GM10847 (cell line): ENCODE data around the gene RNF167.

Source experiments
- POLR2A ChIP-seq: IDR thresholded peaks from 2 replicates; pipeline ENCODE4 v1.6.1; 2011; ENCODE audit not compliant: insufficient read length; ENCODE audit errors: extremely low read depth

The RNF167 gene

DNA sequence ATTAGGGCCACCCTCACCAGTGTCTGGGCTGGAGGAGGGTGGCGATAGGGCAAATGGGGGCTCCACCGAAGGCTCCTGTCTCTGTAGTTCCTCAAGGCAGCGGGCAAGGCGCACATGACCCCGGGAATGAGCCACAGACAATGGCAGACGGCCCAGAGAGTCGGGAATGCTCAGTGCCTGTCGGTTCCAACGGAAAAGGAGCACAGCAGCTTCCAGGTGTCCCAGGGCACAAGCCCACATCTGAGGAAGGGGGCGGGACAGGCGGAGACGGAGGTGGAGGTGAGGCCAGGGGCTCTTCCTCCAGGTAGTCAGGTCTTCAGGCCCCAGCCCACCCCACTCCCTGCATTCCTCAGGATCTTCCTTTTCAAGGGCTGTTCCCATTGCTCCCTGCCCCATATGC is 32.7 kb downstream of the RNF167 start:
- no peak for TF ChIP-seq POLR2A

DNA sequence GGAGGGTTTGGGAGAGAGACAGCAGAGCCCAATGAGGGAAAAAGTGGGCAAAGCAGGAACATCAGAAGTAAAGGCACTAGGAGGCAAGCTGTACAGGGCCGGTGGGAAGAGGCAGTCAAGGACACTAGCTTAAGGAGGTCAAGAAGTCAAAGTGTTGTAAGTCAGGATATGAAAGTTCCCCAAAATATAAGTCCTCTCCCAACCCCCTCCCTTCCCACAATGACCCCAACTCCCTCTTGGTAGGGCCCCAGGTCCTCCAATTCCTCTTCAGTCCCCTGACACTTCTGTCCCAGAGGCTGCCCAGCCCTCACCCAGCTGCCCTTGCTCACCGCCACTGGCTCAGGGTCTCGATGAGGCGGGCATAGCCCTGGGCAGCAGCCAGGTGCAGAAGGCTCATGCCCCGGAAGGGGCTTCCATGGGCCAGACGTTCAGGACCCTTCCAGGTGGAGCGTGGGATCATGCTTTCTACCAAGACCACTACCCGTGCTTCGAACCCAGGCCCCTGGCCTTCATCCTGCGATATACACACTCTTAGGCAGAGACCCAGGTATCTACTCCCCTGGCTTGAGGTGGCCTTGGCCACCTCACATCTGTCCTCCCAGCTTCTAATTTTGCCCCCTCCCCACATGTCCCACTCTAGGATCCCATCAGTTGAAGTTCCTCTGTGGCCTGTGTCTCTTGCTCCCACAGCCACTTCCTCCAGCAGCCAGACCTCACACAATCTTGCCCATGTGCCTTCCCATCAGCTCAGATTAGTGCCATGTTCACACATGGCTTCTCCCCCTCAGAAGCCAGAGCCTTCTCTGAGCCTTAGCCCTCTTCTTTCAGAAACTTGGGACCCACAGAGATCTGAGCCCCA is 33.4 kb downstream of the RNF167 start:
- TF ChIP-seq POLR2A, result no peak

DNA sequence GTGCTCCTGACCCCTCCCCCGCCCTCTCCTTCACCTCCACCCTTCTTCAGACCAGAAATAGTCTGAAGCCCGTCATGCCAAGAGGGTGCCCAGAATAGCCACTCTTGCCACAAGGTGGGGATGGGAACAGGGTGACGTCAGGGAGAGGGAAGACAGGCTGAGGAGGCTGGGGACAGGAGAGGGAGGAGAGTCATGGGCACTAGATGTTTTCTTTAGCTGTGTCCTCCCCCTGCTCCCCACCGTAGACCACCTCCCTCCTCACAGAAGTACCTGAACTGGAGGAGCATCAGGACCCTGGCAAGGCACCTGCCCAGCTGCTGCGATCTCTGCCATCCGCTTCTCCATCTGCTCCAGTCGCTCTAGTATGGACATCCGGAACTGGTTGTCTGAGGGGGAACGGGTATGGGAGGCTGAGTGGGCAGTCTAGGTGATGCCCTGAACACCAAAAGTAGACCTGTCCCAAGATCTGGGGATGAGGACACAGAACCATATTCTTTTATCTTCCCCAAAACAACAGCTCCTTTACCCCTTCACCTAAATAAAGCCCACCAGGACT is 34.1 kb downstream of the RNF167 start:
- TF ChIP-seq POLR2A, result no peak

DNA sequence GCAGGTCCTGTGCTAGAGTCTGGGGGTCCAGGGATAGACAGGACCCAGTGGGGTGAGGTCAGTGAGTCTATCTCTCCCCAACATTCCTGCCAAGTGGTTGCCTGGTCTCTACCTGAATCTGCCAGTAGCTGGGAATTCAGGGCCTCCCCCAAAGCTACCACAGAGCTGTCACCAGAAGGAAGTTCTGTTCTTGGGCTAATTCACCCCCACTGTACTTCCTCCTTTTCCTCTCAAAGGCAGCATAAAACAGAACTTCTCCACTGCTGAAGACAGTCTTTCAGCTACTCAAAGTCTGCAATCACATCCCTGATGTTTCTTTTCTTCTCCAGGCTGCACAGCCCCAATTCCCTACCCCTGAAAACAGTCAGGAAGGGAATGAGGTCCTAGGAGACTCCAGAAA is 38.7 kb downstream of the RNF167 start:
- TF ChIP-seq POLR2A, result no peak

GRCh38 chr17:4980644-4981216 is 40.7 kb downstream of the RNF167 start:
- no peak for TF ChIP-seq POLR2A

DNA sequence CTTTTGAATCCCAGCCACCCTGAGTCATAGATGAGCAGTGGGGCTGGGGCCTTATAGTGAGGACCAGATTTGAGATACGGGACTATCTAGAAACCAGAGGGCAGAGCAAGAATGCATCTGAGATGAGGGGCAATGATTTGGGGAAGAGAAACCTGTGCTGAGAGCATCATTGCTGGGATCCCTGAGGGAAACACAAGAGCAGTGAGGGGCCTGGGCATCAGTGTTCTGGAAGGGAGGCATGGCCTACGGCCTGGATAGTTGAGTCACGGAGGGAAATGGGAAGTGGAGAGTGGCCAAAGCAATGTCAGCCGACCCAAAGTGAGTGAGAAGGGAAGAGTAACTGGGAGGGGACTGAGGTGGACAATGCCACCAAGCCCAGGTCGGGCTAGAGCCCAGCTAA is 42.2 kb downstream of the RNF167 start:
- TF ChIP-seq POLR2A, result no peak

- no peak for TF ChIP-seq POLR2A
These were observed 46.3 kb downstream of the RNF167 start for GRCh38 chr17:4986403-4986802.

- peak; percentile 63 for TF ChIP-seq POLR2A
These were observed 47.1 kb downstream of the RNF167 start, which contains the start of gene CAMTA2 for GRCh38 chr17:4986951-4987766. Gene CAMTA2 (minus strand): TSS chr17:4987675. CDS start chr17:4986222, 1,453 bp downstream.

- no peak for TF ChIP-seq POLR2A
These were observed 47.9 kb downstream of the RNF167 start for GRCh38 chr17:4987767-4988567.

GRCh38 chr17:4994081-4994595 is 54.1 kb downstream of the RNF167 start:
- TF ChIP-seq POLR2A, result no peak
